Ishikawa (cell line): ENCODE results near the gene STRADA.

Experiments used
- CEBPB ChIP-seq: IDR thresholded peaks from 2 replicates; pipeline ENCODE4 v1.6.1; 2012
- CREB1 ChIP-seq: IDR thresholded peaks from 2 replicates; pipeline ENCODE4 v1.6.1; 2012; ENCODE audit warnings: low read depth
- EGR1 ChIP-seq: IDR thresholded peaks from 2 replicates; pipeline ENCODE4 v1.6.1; 2012
- EP300 ChIP-seq: IDR thresholded peaks from 2 replicates; pipeline ENCODE4 v1.6.1; 2012; ENCODE audit warnings: borderline replicate concordance
- FOXM1 ChIP-seq: IDR thresholded peaks from 2 replicates; pipeline ENCODE4 v1.6.1; 2012; ENCODE audit warnings: low read depth, borderline replicate concordance
- NFIC ChIP-seq: IDR thresholded peaks from 2 replicates; pipeline ENCODE4 v1.6.1; 2012
- RAD21 ChIP-seq: IDR thresholded peaks from 2 replicates; pipeline ENCODE4 v1.6.1; 2012; ENCODE audit warnings: low read depth
- TAF1 ChIP-seq: IDR thresholded peaks from 2 replicates; pipeline ENCODE4 v1.6.1; 2012; ENCODE audit warnings: low read depth, mild to moderate bottlenecking
- TCF12 ChIP-seq: IDR thresholded peaks from 2 replicates; pipeline ENCODE4 v1.6.1; 2012; ENCODE audit warnings: low read depth
- TEAD4 ChIP-seq: IDR thresholded peaks from 2 replicates; pipeline ENCODE4 v1.6.1; 2012
- YY1 ChIP-seq: IDR thresholded peaks from 2 replicates; pipeline ENCODE4 v1.6.1; 2012; ENCODE audit warnings: low read depth
- ZBTB7A ChIP-seq: IDR thresholded peaks from 2 replicates; pipeline ENCODE4 v1.6.1; 2012; ENCODE audit warnings: low read depth
- TF ChIP-seq, protein P1 (sequence below): IDR thresholded peaks from 2 replicates; pipeline ENCODE4 v1.6.1; 2012; ENCODE audit warnings: low read depth, mild to moderate bottlenecking
- TF ChIP-seq, protein P2 (sequence below): IDR thresholded peaks from 2 replicates; pipeline ENCODE4 v1.6.1; 2012
- TF ChIP-seq, protein P3 (sequence below): IDR thresholded peaks from 2 replicates; pipeline ENCODE4 v1.6.1; 2012

STRADA gene, protein sequence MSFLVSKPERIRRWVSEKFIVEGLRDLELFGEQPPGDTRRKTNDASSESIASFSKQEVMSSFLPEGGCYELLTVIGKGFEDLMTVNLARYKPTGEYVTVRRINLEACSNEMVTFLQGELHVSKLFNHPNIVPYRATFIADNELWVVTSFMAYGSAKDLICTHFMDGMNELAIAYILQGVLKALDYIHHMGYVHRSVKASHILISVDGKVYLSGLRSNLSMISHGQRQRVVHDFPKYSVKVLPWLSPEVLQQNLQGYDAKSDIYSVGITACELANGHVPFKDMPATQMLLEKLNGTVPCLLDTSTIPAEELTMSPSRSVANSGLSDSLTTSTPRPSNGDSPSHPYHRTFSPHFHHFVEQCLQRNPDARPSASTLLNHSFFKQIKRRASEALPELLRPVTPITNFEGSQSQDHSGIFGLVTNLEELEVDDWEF

DNA sequence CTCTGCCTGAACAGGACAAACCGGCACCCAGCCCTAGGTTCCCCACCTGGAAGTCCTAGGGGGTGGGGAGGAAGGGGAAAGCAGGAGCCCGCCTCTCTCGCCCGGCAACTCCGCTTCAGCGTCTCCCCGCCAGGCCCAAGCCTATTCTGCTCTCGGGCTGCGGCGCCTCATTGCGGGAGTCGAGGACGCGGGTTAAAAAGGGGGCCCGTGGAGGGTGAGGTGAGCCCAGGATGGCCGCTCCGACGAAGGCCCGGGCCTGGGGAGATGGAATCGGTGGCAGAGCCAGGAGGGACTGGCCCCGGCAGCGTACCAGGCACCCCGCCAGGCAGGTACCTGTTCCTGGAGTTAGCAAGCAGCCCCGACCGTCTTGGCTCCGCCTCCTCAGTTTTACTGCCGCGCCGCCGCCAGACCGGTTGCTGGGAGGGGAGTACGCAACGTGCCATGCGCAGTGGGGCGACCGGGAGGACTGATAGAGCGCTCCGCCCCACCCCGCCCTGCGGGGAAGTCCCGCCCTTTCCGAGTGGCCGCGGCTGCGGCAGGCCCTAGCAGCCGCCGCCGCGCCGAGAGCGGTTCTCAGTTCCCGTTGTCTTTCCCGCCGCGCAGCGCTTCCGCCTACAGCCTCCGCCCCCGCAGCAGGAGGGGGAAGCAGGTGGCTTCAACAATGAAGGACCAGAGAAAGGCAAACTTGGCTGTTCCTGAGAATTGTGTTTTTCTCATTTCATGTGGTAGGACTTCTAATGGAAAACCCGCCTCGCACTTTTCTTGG, at the start of gene STRADA:
STRADA (minus strand) TSS at position 392 of the 766 bp plus-strand sequence. CDS start 13,430 bp downstream, outside the sequence.
- TF ChIP-seq ZBTB7A (0 out of 2 replicates have a peak, but pooled peaks have one; percentile 42), TCF12 (peak; percentile 48), CEBPB (no peak), EP300 (peak; percentile 28; the same call in 1 of the 2 replicates), YY1 (no peak), TEAD4 (0 out of 2 replicates have a peak, but pooled peaks have one; percentile 0), EGR1 (peak; percentile 94), TAF1 (peak; percentile 72; the same call in 1 of the 2 replicates), RAD21 (no peak), CREB1 (no peak), NFIC (no peak), FOXM1 (0 out of 2 replicates have a peak, but pooled peaks have one; percentile 35)
- TF ChIP-seq, protein P1, sequence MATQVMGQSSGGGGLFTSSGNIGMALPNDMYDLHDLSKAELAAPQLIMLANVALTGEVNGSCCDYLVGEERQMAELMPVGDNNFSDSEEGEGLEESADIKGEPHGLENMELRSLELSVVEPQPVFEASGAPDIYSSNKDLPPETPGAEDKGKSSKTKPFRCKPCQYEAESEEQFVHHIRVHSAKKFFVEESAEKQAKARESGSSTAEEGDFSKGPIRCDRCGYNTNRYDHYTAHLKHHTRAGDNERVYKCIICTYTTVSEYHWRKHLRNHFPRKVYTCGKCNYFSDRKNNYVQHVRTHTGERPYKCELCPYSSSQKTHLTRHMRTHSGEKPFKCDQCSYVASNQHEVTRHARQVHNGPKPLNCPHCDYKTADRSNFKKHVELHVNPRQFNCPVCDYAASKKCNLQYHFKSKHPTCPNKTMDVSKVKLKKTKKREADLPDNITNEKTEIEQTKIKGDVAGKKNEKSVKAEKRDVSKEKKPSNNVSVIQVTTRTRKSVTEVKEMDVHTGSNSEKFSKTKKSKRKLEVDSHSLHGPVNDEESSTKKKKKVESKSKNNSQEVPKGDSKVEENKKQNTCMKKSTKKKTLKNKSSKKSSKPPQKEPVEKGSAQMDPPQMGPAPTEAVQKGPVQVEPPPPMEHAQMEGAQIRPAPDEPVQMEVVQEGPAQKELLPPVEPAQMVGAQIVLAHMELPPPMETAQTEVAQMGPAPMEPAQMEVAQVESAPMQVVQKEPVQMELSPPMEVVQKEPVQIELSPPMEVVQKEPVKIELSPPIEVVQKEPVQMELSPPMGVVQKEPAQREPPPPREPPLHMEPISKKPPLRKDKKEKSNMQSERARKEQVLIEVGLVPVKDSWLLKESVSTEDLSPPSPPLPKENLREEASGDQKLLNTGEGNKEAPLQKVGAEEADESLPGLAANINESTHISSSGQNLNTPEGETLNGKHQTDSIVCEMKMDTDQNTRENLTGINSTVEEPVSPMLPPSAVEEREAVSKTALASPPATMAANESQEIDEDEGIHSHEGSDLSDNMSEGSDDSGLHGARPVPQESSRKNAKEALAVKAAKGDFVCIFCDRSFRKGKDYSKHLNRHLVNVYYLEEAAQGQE: 0 out of 2 replicates have a peak, but pooled peaks have one; percentile 22
- TF ChIP-seq, protein P2, sequence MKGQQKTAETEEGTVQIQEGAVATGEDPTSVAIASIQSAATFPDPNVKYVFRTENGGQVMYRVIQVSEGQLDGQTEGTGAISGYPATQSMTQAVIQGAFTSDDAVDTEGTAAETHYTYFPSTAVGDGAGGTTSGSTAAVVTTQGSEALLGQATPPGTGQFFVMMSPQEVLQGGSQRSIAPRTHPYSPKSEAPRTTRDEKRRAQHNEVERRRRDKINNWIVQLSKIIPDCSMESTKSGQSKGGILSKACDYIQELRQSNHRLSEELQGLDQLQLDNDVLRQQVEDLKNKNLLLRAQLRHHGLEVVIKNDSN: no peak
- TF ChIP-seq, protein P3, sequence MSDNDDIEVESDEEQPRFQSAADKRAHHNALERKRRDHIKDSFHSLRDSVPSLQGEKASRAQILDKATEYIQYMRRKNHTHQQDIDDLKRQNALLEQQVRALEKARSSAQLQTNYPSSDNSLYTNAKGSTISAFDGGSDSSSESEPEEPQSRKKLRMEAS: peak; percentile 88

DNA sequence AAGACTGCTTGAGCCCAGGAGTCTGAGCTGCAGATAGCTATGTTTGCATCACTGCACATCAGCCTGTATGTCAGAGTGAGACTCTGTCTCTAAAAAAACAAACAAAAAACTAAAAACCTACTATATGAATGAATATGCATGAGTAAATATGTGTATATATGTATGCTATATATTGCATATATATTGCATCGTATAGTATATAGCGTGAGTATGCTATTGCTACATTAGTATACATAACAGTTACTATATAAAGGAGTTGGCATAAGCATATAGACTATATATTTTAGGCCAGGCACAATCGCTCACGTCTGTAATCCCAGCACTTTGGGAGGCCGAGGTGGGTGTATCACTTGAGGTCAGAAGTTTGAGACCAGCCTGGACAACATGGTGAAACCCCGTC, 48.5 kb upstream of the STRADA start:
- no peak for TF ChIP-seq TCF12
- no peak for TF ChIP-seq EGR1
- TF ChIP-seq CREB1: no peak
- TF ChIP-seq NFIC: no peak

DNA sequence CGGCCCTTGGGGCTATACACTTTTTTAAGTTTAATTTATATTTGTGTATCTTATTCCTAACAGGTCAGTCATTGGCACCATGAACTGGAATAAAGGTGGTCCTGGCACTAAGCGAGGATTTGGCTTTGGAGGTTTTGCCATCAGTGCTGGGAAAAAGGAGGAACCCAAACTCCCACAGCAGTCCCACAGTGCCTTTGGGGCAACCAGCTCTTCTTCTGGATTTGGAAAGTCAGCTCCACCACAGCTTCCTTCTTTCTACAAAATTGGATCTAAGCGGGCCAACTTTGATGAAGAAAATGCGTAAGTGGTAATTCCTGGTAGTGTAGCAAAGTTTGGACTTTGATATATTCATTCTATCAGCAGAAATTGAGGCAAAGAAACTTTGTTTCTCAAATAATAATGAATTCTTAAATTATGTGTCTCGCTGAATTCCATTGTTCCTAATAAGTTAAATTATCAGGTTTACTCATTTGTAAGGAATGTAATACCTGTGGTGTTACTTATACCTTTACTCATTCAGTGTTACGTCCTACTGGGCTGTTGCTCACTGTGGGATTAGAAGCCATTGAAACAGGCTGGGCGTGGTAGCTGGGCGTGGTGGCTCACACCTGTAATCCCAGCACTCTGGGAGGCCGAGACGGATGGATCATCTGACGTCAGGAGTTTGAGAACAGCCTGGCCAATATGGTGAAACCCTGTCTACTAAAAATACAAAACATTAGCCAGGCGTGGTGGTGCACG, 45.5 kb upstream of the STRADA start:
- TF ChIP-seq EGR1 (no peak), EP300 (peak; percentile 54; the same call in 1 of the 2 replicates), CREB1 (no peak), YY1 (no peak), CEBPB (no peak), ZBTB7A (no peak), TCF12 (peak; percentile 67; the same call in 1 of the 2 replicates), FOXM1 (no peak), NFIC (no peak), TEAD4 (peak; percentile 71; the same call in 1 of the 2 replicates), RAD21 (no peak), TAF1 (no peak)
- TF ChIP-seq, protein P2: no peak
- TF ChIP-seq, protein P1: no peak
- TF ChIP-seq, protein P3: no peak

DNA sequence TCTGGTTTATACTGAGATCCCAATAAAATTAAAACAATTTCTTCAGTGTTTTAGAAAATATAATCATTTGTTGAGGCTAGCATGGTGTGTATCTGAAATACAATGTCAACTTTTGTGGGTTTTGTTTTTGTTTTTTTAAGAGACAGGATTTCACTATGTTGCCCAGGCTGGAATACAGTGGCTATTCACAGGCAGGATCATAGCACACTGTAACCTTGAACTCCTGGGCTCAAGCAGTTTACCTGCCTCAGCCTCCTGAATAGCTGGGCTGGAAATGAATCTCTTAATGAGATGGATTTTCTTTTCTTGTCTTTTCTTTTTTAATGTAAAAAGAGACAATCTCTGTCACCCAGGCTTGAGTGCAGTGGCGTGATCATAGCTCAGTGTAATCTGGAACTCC, 44.5 kb upstream of the STRADA start:
- no peak for TF ChIP-seq YY1
- no peak for TF ChIP-seq ZBTB7A
- TF ChIP-seq EP300: no peak
- TF ChIP-seq NFIC: no peak

DNA sequence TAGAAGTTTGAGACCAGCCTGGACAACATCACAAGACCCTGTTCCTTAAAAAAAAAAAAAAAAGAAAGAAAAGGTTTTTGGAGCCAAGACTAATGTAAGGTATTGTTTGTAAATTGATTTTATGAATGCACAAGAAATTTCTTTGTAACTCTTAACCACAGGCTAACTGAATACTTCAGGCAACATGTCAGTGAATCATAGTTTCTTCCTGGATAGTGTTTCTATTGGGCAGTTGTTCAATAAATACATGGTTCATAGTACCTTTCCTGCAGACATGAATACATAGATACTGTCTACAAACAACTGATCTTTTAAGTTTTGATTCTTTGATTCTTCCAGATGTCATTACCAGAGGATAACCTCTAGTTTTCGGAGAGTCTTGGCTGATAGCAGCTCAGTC, 44.0 kb upstream of the STRADA start:
- TF ChIP-seq, protein P1: no peak
- TF ChIP-seq CEBPB (no peak), RAD21 (no peak), ZBTB7A (no peak), TEAD4 (no peak), TAF1 (no peak), EGR1 (no peak), NFIC (no peak), FOXM1 (no peak), YY1 (no peak), CREB1 (no peak), TCF12 (no peak), EP300 (no peak)
- TF ChIP-seq, protein P2: no peak
- TF ChIP-seq, protein P3: no peak
